Pons (tissue), 1 donor: ENCODE measurements around the gene PIGQ.

Experiments
- DNase-seq: peaks from one replicate; pipeline ENCODE4 v3.0.0-alpha.2; 2016; ENCODE audit warnings: low spot score

Gene PIGQ

GRCh38 chr16:534135-534534 lies 35.6 kb upstream of the PIGQ start:
- no peak for DNase-seq

GRCh38 chr16:534856-535445 lies 34.8 kb upstream of the PIGQ start:
- DNase-seq = no peak

- DNase-seq = no peak
Measured at GRCh38 chr16:535446-536405, 34.0 kb upstream of the PIGQ start.

DNA sequence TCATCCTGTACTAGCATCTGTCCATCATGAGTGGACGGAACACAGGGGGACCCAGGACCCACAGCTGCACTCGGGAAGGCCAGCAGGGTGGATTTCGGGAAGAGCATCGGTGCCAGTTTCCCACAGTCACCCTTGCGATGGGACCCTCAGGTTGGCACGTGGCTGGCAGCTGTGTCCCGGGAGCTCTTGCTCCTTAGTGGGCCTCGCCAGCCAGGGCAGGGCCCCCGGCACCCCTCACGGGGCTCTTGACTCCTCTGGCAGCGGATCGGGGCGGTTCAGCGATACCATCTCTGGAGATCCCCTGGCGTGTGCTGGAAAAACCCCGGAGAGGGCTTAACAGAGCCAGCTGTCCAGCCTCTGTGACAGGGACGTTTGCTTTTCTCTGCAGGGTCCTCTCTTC lies 33.0 kb upstream of the PIGQ start:
- no peak for DNase-seq

DNA sequence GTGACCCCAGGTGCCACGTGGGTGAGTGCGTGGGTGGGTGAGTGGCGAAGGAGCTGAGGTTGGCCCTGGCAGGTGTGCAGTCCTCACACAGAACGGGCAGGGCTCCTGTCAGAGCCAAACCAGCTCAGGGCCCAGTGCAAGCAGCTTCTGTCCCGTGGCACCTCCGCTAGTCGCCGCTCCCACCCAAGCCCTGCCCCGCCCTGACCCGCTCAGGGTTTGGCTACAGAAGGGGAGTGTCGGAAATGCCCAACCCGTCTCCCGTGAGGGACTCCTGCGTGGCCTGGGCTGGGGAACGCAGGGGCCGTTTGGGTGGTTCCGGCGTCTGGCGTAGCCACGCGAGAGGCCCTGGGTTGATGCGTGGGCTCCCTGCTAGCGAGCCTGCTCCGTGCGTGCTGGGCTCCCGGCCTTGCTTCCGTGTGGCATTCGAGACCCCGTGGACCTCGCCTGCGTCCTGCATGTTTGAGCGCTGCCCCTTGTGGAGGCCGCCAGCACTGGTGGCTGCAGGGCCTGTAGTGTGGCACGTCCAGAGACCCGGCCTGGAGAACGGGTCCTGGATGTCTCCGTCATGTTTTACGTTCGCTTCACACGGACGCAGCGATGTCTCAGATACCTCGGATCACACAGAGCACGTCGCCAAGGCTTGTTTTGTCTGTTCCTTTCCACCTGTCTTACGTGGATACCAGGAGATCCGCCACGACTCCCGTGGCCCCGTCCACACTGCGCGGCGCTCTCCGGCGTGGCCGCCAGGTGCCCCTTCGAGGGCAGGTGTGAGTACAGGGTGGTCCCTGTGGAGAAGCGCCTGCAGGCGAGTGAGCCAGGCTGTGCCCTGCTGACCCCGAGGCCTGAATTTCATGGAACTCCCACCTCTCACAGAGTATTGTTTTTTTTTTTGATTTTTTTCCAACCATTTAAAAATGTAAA lies 32.1 kb upstream of the PIGQ start:
- DNase-seq = no peak

- DNase-seq = no peak
Measured at GRCh38 chr16:539901-540530, 29.8 kb upstream of the PIGQ start.

- no peak for DNase-seq
Measured at GRCh38 chr16:540645-541340, 29.0 kb upstream of the PIGQ start.

DNA sequence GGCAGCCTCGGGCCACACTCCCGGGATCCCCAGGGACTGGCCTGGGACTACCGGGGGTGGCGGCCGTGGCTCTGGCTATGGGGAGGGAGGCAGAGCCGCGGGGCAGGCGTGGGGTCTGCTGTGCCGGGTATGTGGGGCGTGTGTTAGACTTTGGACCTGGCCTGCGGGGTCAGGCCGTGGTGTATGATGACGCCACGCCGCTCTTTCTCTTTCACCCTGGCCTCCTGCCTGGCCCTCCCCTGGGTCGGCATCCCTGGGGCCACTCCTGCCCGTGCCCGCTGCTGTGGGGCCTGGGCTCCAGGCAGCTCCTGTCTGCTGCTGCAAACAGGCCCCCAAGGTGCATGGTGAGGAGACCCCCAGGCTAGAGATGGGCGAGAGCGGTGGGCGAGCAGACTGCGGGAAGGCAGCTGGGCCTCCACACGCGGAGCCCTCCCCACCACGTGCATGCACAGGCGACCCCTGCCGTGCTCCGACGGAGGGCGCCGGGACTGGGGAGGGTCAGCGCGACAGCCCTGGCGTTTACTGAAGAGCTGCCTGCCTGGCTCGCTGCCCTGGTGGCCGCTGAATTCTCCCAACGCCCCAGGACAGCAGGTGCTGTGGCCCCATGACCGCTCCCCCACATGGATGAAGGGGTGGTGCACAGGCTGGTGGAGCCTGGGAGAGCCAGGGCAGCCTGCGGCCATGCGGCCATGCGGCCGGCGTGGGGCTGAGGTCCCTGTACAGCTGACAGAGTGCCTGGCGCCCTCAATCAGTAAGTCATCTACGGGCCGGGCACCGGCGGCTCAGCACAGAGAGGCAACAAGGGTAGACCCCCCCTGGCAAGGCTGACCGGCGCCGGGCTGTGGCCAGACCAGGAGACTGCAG lies 26.2 kb upstream of the PIGQ start:
- DNase-seq = no peak

GRCh38 chr16:544517-544916 lies 25.3 kb upstream of the PIGQ start:
- no peak for DNase-seq

- no peak for DNase-seq
Measured at GRCh38 chr16:546909-547770, 22.6 kb upstream of the PIGQ start.

DNA sequence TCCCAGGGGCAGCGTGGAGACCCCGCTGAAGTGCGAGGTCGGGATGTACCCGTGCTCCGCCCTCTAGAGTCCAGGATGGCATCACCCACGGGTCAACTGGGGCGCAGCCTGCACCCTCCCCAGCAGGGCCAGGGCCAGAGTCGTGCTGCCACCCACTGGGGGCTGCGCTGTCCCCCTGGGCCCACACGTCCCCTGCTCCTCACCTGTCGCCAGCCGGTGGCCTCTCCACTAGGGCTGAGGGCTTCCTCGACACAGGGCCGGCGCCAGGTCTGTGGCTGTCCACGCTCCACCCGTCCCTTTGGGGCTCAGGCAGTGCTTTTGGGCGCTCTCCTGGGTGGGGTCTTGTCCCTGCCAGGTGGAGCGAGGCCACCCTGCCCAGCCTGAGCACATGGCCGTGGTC lies 21.2 kb upstream of the PIGQ start:
- DNase-seq = no peak

- DNase-seq = no peak
Measured at GRCh38 chr16:549544-550263, 20.1 kb upstream of the PIGQ start.

DNA sequence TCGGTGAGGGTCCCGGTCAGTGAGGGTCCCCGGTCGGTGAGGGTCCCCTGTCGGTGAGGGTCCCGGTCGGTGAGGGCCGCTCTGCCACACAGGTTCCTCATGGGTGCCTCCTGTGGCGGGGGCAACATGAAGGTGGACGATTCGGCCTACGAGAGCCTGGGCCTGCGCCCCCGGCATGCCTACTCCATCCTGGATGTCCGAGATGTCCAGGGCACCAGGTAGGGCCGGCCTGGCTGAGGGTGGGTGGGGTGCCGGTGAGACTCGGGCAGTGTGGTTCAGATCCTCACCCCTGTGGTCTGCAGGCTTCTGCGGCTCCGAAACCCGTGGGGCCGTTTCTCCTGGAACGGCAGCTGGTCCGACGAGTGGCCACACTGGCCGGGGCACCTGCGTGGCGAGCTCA lies 18.6 kb upstream of the PIGQ start:
- no peak for DNase-seq

GRCh38 chr16:552171-552570 lies 17.6 kb upstream of the PIGQ start:
- DNase-seq = no peak

DNA sequence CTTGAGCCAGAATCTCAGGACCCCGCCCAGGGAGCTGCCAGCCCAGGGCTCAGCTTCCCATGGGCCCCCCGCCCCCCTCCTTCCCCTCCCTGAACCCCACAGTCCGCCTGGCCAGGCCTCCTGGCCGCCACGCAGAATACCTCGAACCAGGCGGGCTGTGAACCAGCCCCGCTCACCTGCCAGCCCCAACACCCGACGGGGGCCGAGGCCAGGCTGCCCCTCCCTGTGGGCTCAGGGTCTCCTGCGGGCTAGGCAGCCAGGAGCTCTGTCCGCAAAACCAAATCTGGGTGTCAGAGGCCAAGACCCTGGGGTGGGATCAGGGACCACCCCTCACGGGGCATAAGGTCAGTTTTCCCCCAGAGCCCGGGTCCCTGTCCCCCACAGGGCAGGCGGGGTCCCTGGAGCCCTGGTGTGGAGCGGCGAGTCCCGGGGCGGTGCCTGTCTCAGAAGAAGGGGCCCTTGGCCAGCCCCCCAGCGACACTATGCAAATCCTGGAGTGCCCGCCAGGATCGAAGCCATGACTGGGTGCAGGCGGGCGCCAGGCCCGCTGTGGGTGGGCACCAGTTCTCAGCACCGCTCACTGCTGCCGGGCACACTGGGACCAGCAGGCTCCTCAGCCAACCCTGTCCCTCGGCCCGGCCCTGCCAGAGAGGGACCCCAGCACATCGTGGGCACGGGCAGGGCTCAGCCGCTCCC lies 16.0 kb upstream of the PIGQ start:
- DNase-seq = no peak

- DNase-seq = no peak
Measured at GRCh38 chr16:554297-554621, 15.5 kb upstream of the PIGQ start.

- no peak for DNase-seq
Measured at GRCh38 chr16:554640-555365, 15.0 kb upstream of the PIGQ start.
